ENCODE results near the gene THSD7A. TPM values are rescaled to one million over a fixed set of nuclear protein-coding genes. Genes with fewer than 3 reads are reported as not detected.

The THSD7A gene
- total RNA-seq, 1 donor from 2014 or later: 41.0 TPM

GRCh38 chr7:11517853-11518252 lies 314.1 kb downstream of the THSD7A start:
- DNase-seq: no peak

- no peak for DNase-seq
Observed at GRCh38 chr7:11516328-11516727, 315.7 kb downstream of the THSD7A start.

- DNase-seq: no peak
Observed at GRCh38 chr7:11513460-11513859, 318.5 kb downstream of the THSD7A start.

- no peak for DNase-seq
Observed at GRCh38 chr7:11507929-11508328, 324.1 kb downstream of the THSD7A start.

GRCh38 chr7:11506417-11506816 lies 325.6 kb downstream of the THSD7A start:
- DNase-seq: no peak

GRCh38 chr7:11505471-11505985 lies 326.5 kb downstream of the THSD7A start:
- no peak for DNase-seq

GRCh38 chr7:11492307-11492706 lies 339.7 kb downstream of the THSD7A start:
- DNase-seq: no peak

GRCh38 chr7:11491811-11492210 lies 340.2 kb downstream of the THSD7A start:
- no peak for DNase-seq

- no peak for DNase-seq
Observed at GRCh38 chr7:11489280-11489679, 342.7 kb downstream of the THSD7A start.

GRCh38 chr7:11486271-11486670 lies 345.7 kb downstream of the THSD7A start:
- DNase-seq: no peak

- no peak for DNase-seq
Observed at GRCh38 chr7:11485636-11486035, 346.4 kb downstream of the THSD7A start.

- DNase-seq: no peak
Observed at GRCh38 chr7:11480143-11480542, 351.9 kb downstream of the THSD7A start.

GRCh38 chr7:11478882-11479281 lies 353.1 kb downstream of the THSD7A start:
- no peak for DNase-seq

GRCh38 chr7:11478426-11478825 lies 353.6 kb downstream of the THSD7A start:
- DNase-seq: no peak

GRCh38 chr7:11474902-11475585 lies 357.0 kb downstream of the THSD7A start:
- no peak for DNase-seq

GRCh38 chr7:11473807-11474424 lies 358.1 kb downstream of the THSD7A start:
- DNase-seq: no peak

- no peak for DNase-seq
Observed at GRCh38 chr7:11473220-11473619, 358.8 kb downstream of the THSD7A start.

GRCh38 chr7:11472646-11473045 lies 359.4 kb downstream of the THSD7A start:
- no peak for DNase-seq

- no peak for DNase-seq
Observed at GRCh38 chr7:11471255-11471654, 360.7 kb downstream of the THSD7A start.

GRCh38 chr7:11469028-11469745 lies 362.8 kb downstream of the THSD7A start:
- DNase-seq: no peak

GRCh38 chr7:11466517-11467105 lies 365.4 kb downstream of the THSD7A start:
- no peak for DNase-seq

- DNase-seq: no peak
Observed at GRCh38 chr7:11464624-11465023, 367.4 kb downstream of the THSD7A start.

GRCh38 chr7:11461946-11462345 lies 370.1 kb downstream of the THSD7A start:
- no peak for DNase-seq

All from occipital lobe (tissue), 2 donors.